HL-60 (cell line): Measurements from ENCODE around the gene CHN1.

ENCODE experiments used
- CTCF ChIP-seq: IDR thresholded peaks from one replicate; pipeline ENCODE4 v1.5.1; 2011; ENCODE audit warnings: low read length, control low read depth, inconsistent platforms; ENCODE audit not compliant: insufficient read depth
- POLR2AphosphoS5 ChIP-seq: IDR thresholded peaks from 2 replicates; pipeline ENCODE4 v1.6.1; 2012; ENCODE audit warnings: low read depth

GRCh38 chr2:174771136-174771535, 234.0 kb downstream of the CHN1 start:
- no peak for TF ChIP-seq CTCF
- TF ChIP-seq POLR2AphosphoS5 = no peak
